HG03442 (cell line): Measurements from ENCODE around the gene HPCAL1.

Experiments
- ATAC-seq: cut with Tn5 transposase; IDR thresholded peaks from one replicate; pipeline ENCODE4 v1.9.1; 2021; ENCODE audit warnings: mild to moderate bottlenecking, moderate library complexity; ENCODE audit not compliant: unreplicated experiment

Gene HPCAL1

GRCh38 chr2:10419553-10420257 is 117.0 kb downstream of the HPCAL1 start:
- no peak for ATAC-seq

- ATAC-seq, result no peak
These were observed 119.5 kb downstream of the HPCAL1 start for GRCh38 chr2:10422251-10422650.

- no peak for ATAC-seq
These were observed 120.2 kb downstream of the HPCAL1 start for GRCh38 chr2:10422732-10423399.

DNA sequence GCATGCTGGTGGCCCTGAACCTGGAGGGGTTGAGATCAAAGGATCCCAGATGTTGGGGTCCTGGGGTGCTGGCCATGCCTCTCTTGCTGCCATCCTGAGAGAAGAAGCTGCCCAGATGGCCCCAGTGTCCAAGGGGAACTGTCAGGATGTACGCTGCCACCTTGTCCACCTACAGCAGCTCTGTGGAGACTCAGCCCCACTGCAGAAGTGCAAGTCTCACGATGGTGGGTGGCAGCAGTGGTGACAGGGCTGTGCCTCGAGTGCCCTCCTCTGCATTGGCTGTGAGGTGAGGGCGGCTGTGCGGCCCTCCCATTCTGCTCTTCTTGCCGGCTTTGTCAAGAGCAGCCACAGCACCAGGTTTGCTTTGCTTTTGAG is 120.7 kb downstream of the HPCAL1 start:
- no peak for ATAC-seq

DNA sequence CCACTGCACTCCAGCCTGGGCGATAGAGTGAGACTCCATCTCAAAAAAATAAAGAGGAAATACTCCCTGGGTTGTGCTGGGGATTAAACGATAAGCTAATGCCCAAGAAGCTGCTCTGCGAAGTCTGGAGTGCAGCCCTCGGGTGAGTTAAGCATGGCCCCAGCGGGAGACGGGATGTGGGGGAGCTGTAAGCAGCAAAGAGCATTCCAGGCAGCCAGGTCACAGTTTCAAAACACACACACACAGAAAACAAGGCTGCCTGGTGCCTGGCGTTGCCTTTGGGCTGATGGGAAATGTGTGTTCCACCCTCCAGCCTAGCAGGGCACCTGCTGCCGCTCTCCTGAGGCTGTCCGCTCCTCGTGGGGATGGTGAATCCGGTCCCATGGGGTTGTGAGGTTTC is 121.3 kb downstream of the HPCAL1 start:
- no peak for ATAC-seq

DNA sequence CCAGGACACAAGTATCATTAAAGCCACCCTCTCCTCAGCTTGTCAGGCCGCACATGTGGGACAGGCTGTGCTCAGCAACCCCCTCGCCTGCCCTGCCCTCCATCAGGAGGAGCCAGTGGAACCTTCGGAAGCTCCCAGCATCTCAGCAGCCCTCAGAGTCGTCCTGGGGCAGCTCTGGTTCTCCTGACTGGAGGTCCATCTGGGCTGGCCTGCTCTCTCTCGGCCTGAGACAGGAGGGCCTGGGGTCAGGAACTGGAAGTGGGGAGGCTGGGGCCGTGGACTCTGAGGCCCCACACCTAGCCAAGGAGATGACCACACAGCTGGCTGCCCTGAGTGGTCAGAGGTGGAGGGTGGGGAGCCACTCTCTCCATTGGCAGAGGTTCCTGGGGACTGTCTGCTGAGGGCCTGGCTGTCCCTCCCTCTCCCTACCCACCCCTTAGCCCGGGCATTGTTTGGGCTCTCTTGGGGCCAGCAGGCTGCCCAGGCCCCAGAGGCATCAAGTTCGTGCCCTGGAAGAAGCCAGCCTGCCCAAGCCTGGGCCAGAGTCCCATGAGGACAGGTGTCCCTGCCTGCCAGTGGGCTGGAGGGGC is 122.3 kb downstream of the HPCAL1 start:
- ATAC-seq, result no peak

DNA sequence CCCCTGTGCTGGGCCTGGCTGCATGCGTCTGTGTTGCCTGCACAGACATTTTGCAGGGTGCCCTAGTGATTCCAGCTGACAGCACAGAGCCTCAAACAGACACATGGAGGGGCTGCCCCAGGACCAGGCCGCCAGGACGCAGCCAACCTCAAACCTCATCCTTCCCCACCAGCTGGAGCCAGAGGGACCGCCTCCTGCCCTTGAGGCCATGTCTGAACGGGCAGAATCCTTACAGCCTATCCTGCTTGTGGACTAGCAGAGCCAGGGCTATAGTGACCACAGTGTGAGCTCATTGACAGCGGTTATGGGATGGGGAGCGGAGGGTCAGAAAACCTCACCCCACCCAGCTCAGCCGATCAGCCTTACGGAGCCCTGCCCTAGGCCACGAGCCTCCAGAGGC is 123.0 kb downstream of the HPCAL1 start:
- no peak for ATAC-seq

GRCh38 chr2:10426726-10427617 is 124.3 kb downstream of the HPCAL1 start:
- no peak for ATAC-seq

- no peak for ATAC-seq
These were observed 124.9 kb downstream of the HPCAL1 start for GRCh38 chr2:10427618-10427949.

DNA sequence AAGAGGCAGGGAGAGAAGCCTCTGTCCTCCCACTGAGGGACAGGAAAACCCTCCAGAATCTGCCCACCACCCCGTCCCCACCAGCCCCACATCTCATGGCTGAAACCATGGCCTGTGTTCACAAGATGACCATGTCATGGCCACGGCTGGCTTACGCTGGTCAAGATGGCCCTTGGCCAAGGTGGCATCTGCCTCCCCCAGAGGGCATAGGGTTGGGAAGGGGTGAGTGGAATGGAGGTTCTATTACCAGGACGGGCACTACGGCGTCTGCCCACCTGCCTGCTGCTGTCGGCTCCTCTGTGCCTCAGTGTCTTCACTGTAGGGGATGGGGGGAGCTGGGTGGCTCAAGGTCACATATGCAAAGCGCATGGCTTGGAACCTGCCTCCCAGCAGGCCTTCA is 125.7 kb downstream of the HPCAL1 start:
- no peak for ATAC-seq

- no peak for ATAC-seq
These were observed 126.2 kb downstream of the HPCAL1 start for GRCh38 chr2:10428924-10429323.

GRCh38 chr2:10430886-10431622 is 128.3 kb downstream of the HPCAL1 start:
- no peak for ATAC-seq

GRCh38 chr2:10431797-10432196 is 129.1 kb downstream of the HPCAL1 start:
- ATAC-seq, result no peak

DNA sequence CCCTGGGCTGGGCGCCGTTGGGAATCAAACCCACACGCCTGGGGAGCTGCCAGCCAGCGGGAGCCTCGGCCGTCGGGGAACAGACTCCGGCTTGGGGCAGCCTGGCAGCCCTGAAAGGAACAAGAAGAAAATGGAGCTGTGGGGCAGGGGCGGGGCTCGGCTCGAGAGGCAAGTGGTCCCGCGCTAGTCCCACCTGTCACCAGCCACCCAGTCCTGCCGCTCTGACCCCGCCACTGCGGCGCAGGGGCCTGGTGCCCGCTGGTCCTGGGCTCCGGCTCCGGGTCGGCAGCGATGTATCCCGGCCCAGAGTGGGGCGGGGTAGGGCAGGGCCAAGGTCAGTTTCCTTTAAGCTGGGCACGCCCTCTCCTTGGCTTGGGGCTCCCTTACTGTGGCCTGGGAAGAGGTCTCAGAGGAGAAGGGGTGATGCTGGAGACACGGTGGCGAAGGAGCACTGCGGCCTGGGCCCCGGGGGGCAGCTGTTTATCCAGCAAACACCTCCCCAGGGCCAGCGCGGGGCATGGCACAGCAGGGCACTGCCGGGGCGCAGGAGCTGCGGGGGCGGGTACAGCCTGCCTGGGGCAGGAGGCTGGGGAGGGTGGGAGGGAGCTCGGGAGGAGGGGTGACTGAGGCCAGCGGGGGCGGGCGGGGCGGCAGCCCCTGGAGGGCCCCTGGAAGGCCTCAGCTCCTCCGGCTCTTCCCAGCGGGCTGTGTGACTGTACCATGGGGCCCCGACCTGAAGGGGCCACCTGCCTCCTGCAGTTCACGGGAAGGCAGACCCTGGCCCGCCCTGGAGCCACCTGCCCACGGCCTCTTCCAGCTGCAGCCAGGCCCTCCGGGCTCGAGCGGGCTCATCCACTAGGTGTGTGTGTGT is 129.8 kb downstream of the HPCAL1 start:
- no peak for ATAC-seq

DNA sequence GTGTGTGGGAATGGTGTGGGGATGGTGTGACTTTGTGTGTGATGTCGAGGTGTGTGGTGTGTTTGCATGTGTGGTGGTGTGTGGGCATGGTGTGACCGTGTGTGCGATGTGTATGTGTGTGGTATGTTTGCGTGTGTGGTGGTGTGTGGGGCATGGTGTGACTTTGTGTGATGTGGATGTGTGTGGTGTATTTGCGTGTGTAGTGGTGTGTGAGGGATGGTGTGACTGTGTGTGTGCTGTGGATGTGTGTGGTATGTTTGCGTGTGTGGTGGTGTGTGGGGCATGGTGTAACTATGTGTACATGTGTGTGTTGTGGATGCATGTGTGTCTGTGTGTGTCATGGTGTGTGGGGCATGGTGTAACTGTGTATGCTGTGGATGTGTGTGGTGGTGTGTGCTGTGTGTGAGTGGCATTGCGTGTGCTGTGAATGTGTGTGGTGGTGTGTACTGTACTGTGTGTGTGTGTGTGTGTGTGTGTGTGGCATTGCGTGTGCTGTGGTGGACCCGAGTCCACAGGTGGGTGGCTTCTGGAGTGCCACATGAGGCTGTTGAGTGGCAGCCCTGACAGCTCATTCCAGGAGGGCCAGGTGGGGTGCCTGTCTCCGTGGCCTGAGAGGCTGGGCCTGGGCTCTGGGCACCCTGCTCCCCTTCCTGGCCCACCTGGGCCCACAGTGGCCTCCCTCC is 130.7 kb downstream of the HPCAL1 start:
- ATAC-seq, result no peak

GRCh38 chr2:10433947-10434885 is 131.5 kb downstream of the HPCAL1 start:
- ATAC-seq, result no peak

DNA sequence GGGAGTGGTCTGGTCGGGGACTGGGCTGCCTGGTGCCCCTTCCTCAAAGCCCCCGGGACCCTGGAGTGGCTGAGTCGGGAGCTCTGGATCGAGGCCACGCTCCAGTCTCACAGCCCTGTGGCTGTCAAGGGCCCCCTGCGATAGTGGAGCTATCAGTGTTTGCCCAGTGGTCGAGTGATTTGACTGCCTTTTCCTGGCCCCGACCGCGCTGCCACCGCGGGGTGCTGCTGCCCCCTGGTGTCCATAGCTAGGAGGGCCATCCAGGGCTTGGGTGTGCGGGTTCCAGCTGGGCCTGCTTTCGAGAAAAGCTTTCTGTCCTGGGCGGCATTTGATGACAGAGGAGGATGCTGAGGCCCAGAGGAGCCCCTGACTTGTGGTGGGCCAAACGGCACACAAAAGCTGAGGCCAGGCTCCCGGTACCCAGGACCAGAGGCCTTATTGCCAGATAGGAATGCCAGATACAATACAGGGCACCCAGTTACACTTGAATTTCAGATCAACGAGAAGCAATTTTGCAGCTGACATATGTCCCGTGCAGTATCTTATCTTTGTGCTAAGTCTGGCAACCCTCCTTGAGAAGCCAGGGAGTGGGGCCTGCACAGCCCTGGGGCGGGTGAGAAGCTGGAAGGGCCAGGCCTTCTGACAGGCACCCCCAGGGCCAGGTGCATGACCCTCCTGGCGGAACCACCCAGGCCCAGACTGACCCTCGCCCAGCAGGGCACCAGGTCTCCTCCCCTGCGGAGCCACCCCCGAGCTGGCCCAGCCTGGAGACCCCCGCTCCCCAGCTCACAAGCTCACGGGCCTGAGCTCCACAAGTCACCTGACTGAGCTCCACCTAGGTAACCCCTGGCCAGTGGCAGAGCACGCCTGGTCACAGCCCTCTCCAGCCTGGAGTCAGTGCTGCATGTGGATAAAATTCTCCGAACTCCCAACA is 132.4 kb downstream of the HPCAL1 start:
- ATAC-seq, result peak; percentile 67
